ENCODE data around the gene DUS4L.

- TF ChIP-seq EZH2 (IDR thresholded peaks at IDR 0.05; ENCODE audit: borderline replicate concordance) = no peak
- no peak for TF ChIP-seq CTCF (IDR thresholded peaks at IDR 0.05; ENCODE audit: poor library complexity)
Measured at GRCh38 chr7:107597953-107598352, 34.2 kb downstream of the DUS4L start.
